Fibroblast of villous mesenchyme (primary cell): ENCODE results near the gene FRMD1. TPM values are rescaled to one million over a fixed set of nuclear protein-coding genes. Genes with fewer than 3 reads are reported as not detected.

Experiments
- DNase-seq: peaks from one replicate; pipeline ENCODE4 v3.0.0-alpha.2; 2010; ENCODE audit warnings: low read depth
- H3K4me3 ChIP-seq: 2 replicates; pipeline ENCODE4 v1.5.1; 2011; ENCODE audit warnings: low read depth, mild to moderate bottlenecking, low read length
- CTCF ChIP-seq: IDR thresholded peaks from 2 replicates; pipeline ENCODE4 v1.5.1; 2012; ENCODE audit warnings: low read depth, mild to moderate bottlenecking, low read length; ENCODE audit not compliant: insufficient read depth
- total RNA-seq: library from RNA; depleted of rRNA; stranded (reverse); fragments of >200 nt; gene quantifications from 2 replicates; pipeline ENCODE4 v1.2.3, GENCODE V29; 2012

FRMD1 gene
- total RNA-seq, 1 donor = not detected

- no peak for DNase-seq
- no peak for TF ChIP-seq CTCF
These were observed 45.1 kb upstream of the FRMD1 start for GRCh38 chr6:168124158-168124557.

GRCh38 chr6:168123165-168123911, 44.3 kb upstream of the FRMD1 start:
- DNase-seq = no peak
- TF ChIP-seq CTCF = no peak
- no peak overlapping the region for H3K4me3 ChIP-seq

More at GRCh38 chr6:168124158-168124557, 45.1 kb upstream of the FRMD1 start:
- no peak overlapping the region for H3K4me3 ChIP-seq

GRCh38 chr6:168122521-168122920, 43.5 kb upstream of the FRMD1 start:
- no peak for DNase-seq
- H3K4me3 ChIP-seq = no peak overlapping the region
- TF ChIP-seq CTCF = no peak

GRCh38 chr6:168122011-168122410, 43.0 kb upstream of the FRMD1 start:
- no peak for TF ChIP-seq CTCF
- H3K4me3 ChIP-seq = no peak overlapping the region
- DNase-seq = no peak

- no peak overlapping the region for H3K4me3 ChIP-seq
- no peak for TF ChIP-seq CTCF
- DNase-seq = no peak
These were observed 42.3 kb upstream of the FRMD1 start for GRCh38 chr6:168121303-168121665.

GRCh38 chr6:168120390-168121302, 41.6 kb upstream of the FRMD1 start:
- TF ChIP-seq CTCF = no peak
- no peak for DNase-seq
- no peak overlapping the region for H3K4me3 ChIP-seq
